SKM-1 treated with dmso at 0.1 percent for 144 hours (cell line): ENCODE measurements around the gene CHID1.
A peak's percentile ranks its signal among the peaks of the same experiment; 100 is the strongest.

Source experiments
- DNase-seq: peaks from one replicate; lab custom pipeline; 2025; ENCODE audit not compliant: unreplicated experiment; lab: John Stamatoyannopoulos, UW

CHID1 gene

DNA sequence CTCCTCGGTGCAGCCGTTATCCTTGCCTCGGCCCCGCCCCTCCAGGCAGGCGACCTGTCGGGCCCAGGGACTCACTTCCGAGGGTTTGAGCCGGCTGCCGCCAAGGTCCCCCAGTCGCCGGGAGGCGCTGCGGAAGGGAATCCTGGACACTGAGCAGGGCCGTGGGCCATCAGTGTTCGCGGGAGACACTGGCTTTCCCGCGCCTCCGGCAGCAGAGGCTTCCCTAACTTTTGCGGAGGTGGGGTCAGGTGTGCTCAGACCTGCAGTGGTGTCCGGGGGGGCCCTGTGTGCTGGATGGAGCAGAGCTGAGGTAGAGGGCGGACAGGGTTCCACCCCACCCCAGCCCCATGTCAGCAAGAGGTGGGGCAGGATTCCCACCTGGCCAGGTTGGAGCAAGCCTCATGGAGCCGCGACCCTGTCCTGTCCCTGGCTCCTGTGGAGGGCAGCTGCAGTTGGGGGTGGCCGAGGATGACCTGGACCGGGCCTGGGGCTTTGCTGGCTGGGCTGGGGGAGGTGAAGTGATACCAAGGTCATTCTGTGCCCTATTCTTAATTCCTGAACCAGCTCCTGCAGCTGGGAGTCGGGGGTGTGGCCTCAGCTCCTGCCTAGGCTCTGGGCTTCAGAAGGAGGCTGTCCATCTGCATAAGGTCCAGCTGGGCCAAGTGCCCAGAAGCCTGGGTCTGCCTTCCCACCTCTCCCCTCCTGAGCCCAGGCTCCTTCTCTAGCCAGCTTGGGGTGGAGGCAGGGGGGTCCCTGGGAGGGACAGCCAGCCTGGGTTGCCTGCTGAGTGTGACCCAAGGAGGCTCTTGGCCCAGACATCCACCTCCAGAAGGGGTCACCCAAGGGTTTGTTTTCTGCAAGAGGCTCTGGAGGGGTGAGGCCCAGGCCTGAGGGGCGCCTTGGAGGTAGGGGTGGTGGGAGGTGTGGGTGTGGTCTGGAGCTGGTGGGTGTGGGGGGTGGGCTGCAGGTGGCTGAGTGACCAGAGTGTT, 59.5 kb downstream of the CHID1 start:
- no peak for DNase-seq

GRCh38 chr11:849951-850774, 60.4 kb downstream of the CHID1 start:
- DNase-seq, result no peak

DNA sequence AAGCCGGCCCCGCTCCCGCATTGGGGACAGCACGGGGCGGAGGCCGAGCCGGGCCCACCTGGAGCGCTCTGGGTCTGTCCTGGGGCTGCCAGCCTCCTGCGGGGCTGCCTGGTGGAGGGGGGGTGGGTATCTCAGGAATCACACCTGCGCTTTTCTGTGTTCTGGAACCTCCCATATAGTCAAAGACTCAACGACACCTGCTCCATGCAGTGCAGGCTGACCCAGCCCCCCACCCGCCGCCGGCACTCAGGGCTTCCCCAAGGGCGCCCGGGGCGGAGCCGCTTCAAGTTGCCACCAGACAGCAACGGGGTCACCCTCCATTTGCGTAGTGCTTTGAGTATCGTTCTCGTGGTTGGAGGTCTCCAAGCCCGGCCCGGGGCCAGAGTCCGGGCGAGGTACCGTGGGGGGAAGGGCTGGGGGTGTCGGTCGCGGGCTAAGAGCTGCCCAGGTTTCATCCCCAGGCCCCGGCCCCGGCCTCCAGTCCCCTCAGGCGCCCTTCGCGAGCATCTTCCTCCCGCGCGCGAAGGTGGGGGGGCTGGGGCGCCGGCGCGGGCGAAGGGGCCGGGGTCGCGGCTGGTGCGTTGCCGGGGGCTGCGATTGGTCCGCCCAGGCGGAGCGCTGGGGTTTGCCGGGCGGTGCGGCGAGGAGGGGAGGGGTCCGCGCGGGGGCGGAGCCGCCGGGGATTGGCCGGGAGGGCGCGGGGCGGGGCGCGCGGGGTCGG, 61.3 kb downstream of the CHID1 start:
- DNase-seq, result no peak

DNA sequence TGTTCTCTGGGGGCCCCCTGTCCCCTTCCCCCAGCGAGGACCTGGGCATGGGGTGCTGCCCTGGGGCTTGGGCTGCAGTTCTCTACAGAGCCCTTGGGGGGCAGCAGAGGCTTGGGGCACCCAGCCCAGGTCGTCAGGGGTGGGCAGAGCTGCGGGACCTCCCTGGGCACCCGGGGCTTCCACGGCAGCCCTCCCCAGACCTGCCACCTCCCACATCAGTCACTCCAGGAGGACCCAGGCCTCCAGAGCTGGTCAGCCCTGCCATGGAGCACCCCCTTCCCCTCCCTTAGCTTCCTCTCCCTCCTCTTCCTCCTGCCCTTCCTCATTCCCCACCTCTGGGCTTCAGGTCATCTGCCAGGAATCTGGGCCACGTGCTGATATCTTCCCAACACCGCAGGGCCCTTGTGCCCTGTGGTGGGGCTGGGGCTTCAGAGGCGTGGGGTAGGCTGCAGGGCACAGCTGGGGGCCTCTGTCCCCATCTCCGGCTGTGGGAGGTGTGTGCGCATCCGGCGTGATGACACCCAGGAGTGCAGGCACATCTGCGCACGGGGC, 62.2 kb downstream of the CHID1 start:
- DNase-seq, result no peak

GRCh38 chr11:847876-848275, 62.7 kb downstream of the CHID1 start:
- no peak for DNase-seq

- DNase-seq, result no peak
Measured at GRCh38 chr11:846496-847098, 64.0 kb downstream of the CHID1 start.

DNA sequence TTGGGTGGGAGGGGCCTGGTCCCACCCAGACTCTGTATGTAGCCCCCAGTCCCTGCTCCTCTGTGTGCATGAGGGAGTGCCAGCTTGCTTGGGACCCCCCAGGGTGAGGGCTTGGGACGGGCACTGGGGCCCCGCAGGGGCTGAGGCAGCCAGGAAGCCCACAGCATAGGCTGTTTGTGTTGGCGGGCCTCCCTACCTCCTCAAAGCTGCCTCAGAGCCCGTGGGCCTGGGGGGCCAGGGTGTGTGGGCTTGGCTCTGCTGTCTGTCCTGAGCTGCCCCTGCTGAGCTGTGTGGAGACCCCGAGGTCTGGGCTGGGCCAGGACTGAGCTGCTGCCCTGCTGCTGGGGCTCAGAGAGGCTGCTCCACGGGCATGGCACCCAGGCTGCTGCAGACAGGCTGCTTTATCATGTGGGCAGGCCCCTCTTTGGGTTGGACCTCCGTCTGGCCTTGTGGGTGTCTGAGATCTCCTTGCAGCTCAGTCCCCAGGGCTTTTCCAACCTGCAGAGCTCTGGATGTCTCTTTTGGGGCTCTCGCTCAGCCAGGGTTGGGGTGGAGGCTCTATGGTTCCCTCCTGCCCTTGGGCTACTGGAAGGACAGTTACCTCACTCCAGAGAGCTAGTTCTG, 64.6 kb downstream of the CHID1 start:
- no peak for DNase-seq

- no peak for DNase-seq
Measured at GRCh38 chr11:844693-845644, 65.6 kb downstream of the CHID1 start.

DNA sequence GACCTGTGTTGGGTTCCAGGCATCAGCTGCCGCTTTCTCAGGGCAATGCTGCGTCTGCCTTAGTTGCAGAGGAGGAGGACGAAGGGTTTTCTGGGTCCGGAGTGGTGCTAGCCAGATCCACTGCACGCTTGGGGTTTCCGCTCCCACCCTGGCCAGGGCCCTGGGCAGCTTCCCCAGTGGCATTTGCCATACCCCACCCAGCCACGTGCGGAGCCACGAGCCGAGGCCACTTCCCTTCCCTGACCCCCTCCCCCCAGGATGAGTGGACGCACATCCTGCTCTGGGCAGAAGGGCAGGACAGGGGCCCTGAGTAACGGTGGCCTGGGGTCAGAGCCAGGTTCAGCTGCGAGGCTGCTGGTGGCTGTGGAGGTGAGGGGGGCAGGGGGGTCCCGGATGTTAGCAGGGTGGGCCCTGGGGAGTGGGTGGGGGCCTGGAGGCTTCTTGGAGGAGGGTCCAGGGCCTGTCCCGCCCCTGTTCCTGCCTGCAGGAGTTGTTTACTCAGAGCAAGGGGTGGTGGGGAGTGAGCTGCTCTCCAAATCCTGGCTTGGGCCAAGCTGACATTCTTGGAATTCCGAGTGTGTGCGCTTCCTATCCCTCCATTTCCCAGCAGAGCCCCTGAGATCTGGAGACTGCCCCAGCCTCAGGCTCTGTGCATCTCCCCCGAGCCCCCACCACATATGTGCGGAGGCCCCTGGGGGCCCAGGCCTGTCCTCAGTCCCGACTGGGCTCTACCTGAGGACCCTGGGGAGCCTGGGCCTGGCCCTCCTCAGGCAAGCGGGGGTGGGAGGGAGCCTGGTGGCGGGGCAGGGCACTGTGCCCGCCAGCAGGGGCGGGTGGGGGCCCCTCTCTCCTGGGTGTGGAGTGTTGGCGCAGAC, 66.6 kb downstream of the CHID1 start:
- peak; percentile 41 for DNase-seq

DNA sequence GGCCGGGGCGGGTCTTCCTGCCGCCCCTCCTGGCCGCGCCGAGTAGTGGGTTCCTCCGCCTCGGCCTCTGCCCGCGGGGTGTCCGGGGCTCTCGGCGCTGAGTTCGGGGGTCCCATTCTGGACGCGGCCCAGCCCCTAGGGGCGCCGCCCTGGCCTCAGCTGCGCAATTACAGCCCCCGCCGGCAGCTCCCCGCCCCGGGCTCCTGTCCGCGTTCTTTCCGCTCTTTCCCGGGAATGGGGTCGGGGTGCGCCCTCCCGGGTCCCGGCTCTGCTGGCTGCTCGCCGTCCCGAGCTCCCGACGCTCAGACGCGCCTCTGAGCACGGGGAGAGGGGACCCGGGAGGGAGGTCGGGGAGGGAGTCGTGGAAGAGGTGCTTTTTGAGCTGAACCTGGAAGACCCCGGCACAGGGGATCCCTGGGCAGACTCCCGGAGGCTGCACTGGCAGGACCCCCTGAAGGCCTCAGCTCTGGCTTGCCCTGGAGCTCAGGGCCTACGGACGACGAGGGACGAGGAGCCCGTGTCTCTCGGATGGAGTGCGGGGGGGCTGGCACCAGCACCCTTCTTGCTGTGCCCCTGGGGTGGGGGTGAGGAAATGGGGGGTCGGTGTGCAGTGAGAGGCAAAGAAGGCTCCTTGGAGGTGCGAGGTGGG, 67.4 kb downstream of the CHID1 start:
- DNase-seq, result no peak

DNA sequence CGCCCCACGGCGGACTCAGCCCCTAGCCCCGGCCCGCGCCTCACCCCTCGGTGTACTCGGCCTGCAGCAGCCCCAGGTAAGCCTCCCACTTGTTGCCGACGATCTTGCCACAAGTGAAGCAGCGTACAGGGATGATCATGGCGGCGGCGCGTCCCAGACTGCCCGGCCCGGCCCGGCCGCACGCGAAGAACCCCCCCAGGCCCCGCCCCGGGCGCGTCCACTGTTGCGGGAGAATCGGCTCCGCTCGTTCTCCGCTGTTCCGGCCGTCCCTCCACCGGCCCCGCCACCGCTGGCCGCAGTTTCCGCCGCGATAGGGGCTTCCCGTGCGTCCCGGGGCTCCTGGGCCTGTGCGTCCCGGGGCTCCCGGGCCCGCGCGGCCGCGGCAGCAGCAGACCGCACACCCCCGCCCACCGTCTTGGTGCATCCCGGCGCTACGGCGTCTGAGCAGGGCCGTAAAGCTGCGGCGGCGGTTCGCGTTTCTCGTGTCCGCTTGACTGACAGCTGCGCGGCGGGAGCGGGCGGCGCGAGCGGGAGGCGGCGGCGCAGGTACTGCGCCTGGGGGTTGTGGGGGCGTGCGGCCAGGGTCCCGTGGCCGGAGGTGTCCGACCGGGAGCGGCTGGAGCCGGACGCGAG, 68.1 kb downstream of the CHID1 start, which contains the start of the genes POLR2L and TSPAN4:
POLR2L (minus strand) TSS at position 160 of the 633 bp plus-strand sequence; CDS start at position 139, 21 bp downstream.
TSPAN4 (plus strand) TSS at position 483 of the 633 bp plus-strand sequence. CDS start 7,453 bp downstream, outside the sequence.
- peak; percentile 71 for DNase-seq

- no peak for DNase-seq
Measured at GRCh38 chr11:841981-842369, 68.6 kb downstream of the CHID1 start.

- DNase-seq, result peak; percentile 45
Measured at GRCh38 chr11:839875-840617, 70.6 kb downstream of the CHID1 start.

GRCh38 chr11:839280-839623, 71.4 kb downstream of the CHID1 start:
- no peak for DNase-seq

DNA sequence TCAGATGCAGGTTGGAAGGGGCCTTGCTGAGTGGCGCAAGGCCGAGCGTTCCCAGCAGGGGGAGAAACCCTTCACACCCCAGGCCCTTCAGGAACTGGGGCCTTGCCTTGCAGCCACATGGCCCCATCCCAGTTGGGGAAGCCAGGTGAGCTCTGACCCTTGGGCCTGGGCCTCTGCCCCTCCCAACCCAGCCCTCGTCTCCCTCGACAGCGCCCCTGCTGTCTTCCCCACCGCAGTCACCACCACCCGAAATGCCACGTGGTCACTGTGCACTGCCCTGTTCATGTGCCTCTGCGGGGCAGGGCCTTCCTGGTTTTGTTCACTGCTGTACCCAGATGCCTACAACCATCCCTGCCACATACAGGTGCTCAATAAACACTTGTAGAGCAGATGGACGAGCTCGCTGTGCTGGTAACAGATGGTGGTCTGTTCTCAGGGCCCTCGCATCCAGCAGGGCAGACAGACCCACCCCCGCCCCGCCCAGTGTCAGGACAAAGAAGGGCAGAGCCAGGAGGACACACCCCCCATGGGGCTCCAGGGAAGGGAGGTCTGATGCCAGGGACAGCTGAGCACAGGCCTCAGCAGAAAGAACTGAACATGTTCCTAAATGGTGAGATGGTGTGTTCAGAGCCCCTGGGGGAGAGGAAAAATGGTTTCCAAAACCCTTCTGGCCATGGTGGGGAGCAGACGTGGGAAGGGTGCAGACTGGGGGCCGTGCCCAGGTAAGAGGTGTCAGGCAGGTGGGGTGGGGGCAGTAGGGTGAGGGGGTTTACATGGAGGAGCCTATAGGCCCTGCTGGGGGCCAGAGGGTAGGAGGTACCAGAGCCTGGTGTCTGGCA, 72.0 kb downstream of the CHID1 start:
- DNase-seq, result no peak
